Activated naive CD4-positive, alpha-beta T cell treated with anti-CD3 and anti-CD28 coated beads for 36 hours (primary cell): ENCODE results near the gene NLGN4Y. TPM values are rescaled to one million over a fixed set of nuclear protein-coding genes. Genes with fewer than 3 reads are reported as not detected.
"Not testable (repeated sequence)": the region's sequence is repeated elsewhere in the genome, so short reads cannot be mapped to it uniquely, and the experiment has no call there.

ENCODE experiments used
- CTCF ChIA-PET: fragments of 350-600 bp; sonication (Branson Sonifier 250); formaldehyde crosslinking; loops from one replicate; lab custom pipeline; 2021; ENCODE audit warnings: antibody characterized with exemption; lab: Charles Lee
- DNase-seq: peaks from one replicate; pipeline ENCODE4 v3.0.0-alpha.2; 2020
- H3K27ac Mint-ChIP-seq: one replicate; pipeline ENCODE4 v1.8.0; 2021; ENCODE audit warnings: mild to moderate bottlenecking, mixed read lengths
- H3K27me3 Mint-ChIP-seq: one replicate; pipeline ENCODE4 v1.8.0; 2021; ENCODE audit warnings: low read depth, mixed read lengths
- H3K36me3 Mint-ChIP-seq: one replicate; pipeline ENCODE4 v1.8.0; 2021; ENCODE audit warnings: low read depth, mixed read lengths
- H3K4me1 Mint-ChIP-seq: one replicate; pipeline ENCODE4 v1.8.0; 2021; ENCODE audit warnings: low read depth, mixed read lengths
- H3K4me3 Mint-ChIP-seq: one replicate; pipeline ENCODE4 v1.8.0; 2021; ENCODE audit warnings: mild to moderate bottlenecking, moderate library complexity, mixed read lengths
- H3K9me3 Mint-ChIP-seq: one replicate; pipeline ENCODE4 v1.8.0; 2021; ENCODE audit warnings: mixed read lengths
- intact Hi-C: fragments of 100-400 bp; cut with micrococcal nuclease; formaldehyde crosslinking; loops from one replicate; pipeline ENCODE4 v1.15.1; 2023
- total RNA-seq, 2 experiments: library from RNA; stranded (reverse); gene quantifications; one replicate each; pipeline ENCODE4 v1.2.3, GENCODE V29; 2021

Gene NLGN4Y
- total RNA-seq, 2 experiments from 2014 or later: 0.10 to 0.15 TPM

GRCh38 chrY:14822201-14822600, 297.9 kb downstream of the NLGN4Y start:
- no peak overlapping the region for H3K4me3 Mint-ChIP-seq
- CTCF ChIA-PET: no interaction called here
- no peaks in the 10 kb centered on the region for H3K36me3 Mint-ChIP-seq
- no peak overlapping the region for H3K27ac Mint-ChIP-seq
- intact Hi-C loops: no loop called here
- H3K4me1 Mint-ChIP-seq: no peaks in the 10 kb centered on the region
- DNase-seq: no peak
- H3K9me3 Mint-ChIP-seq: no peaks in the 10 kb centered on the region
- H3K27me3 Mint-ChIP-seq: no peaks in the 10 kb centered on the region

GRCh38 chrY:14822906-14823305, 298.6 kb downstream of the NLGN4Y start:
- no peaks in the 10 kb centered on the region for H3K27me3 Mint-ChIP-seq
- no peaks in the 10 kb centered on the region for H3K4me1 Mint-ChIP-seq
- intact Hi-C loops: no loop called here
- H3K27ac Mint-ChIP-seq: no peak overlapping the region
- DNase-seq: no peak
- no peak overlapping the region for H3K4me3 Mint-ChIP-seq
- CTCF ChIA-PET: no interaction called here
- no peaks in the 10 kb centered on the region for H3K36me3 Mint-ChIP-seq
- H3K9me3 Mint-ChIP-seq: no peaks in the 10 kb centered on the region

- Mint-ChIP-seq H3K9me3 (no peaks in the 10 kb centered on the region), H3K36me3 (no peaks in the 10 kb centered on the region), H3K4me3 (no peak overlapping the region), H3K27me3 (no peaks in the 10 kb centered on the region), H3K4me1 (no peaks in the 10 kb centered on the region), H3K27ac (no peak overlapping the region)
- CTCF ChIA-PET: no interaction called here
- DNase-seq: no peak
- intact Hi-C loops: no loop called here
These were observed 300.3 kb downstream of the NLGN4Y start for GRCh38 chrY:14824583-14824982.

GRCh38 chrY:14825728-14826127, 301.4 kb downstream of the NLGN4Y start:
- intact Hi-C loops: no loop called here
- H3K9me3 Mint-ChIP-seq: no peaks in the 10 kb centered on the region
- H3K4me1 Mint-ChIP-seq: no peaks in the 10 kb centered on the region
- CTCF ChIA-PET: no interaction called here
- no peaks in the 10 kb centered on the region for H3K27me3 Mint-ChIP-seq
- no peak overlapping the region for H3K27ac Mint-ChIP-seq
- H3K36me3 Mint-ChIP-seq: no peaks in the 10 kb centered on the region
- H3K4me3 Mint-ChIP-seq: no peak overlapping the region
- DNase-seq: no peak

GRCh38 chrY:14828531-14828930, 304.2 kb downstream of the NLGN4Y start:
- intact Hi-C loops: no loop called here
- H3K4me3 Mint-ChIP-seq: no peak overlapping the region
- no peak overlapping the region for H3K27ac Mint-ChIP-seq
- no peaks in the 10 kb centered on the region for H3K4me1 Mint-ChIP-seq
- H3K9me3 Mint-ChIP-seq: no peaks in the 10 kb centered on the region
- no peaks in the 10 kb centered on the region for H3K36me3 Mint-ChIP-seq
- CTCF ChIA-PET: no interaction called here
- DNase-seq: no peak
- no peaks in the 10 kb centered on the region for H3K27me3 Mint-ChIP-seq

- intact Hi-C loops: no loop called here
- H3K27me3 Mint-ChIP-seq: no peaks in the 10 kb centered on the region
- no peaks in the 10 kb centered on the region for H3K4me1 Mint-ChIP-seq
- H3K4me3 Mint-ChIP-seq: no peak overlapping the region
- no peak for DNase-seq
- CTCF ChIA-PET: no interaction called here
- H3K9me3 Mint-ChIP-seq: no peaks in the 10 kb centered on the region
- no peaks in the 10 kb centered on the region for H3K36me3 Mint-ChIP-seq
- no peak overlapping the region for H3K27ac Mint-ChIP-seq
These were observed 305.1 kb downstream of the NLGN4Y start for GRCh38 chrY:14829366-14829885.

GRCh38 chrY:14834103-14835060, 310.1 kb downstream of the NLGN4Y start:
- Mint-ChIP-seq H3K4me1 (no peaks in the 10 kb centered on the region), H3K27ac (peak overlapping the region; percentile 18), H3K9me3 (peaks cover 1% of the 10 kb centered on the region), H3K27me3 (no peaks in the 10 kb centered on the region), H3K36me3 (no peaks in the 10 kb centered on the region), H3K4me3 (no peak overlapping the region)
- intact Hi-C loops: no loop called here
- CTCF ChIA-PET: no interaction called here
- no peak for DNase-seq

- CTCF ChIA-PET: no interaction called here
- Mint-ChIP-seq H3K36me3 (no peaks in the 10 kb centered on the region), H3K4me1 (no peaks in the 10 kb centered on the region), H3K9me3 (peaks cover 1% of the 10 kb centered on the region), H3K27ac (no peak overlapping the region), H3K27me3 (no peaks in the 10 kb centered on the region), H3K4me3 (no peak overlapping the region)
- DNase-seq: no peak
- intact Hi-C loops: no loop called here
These were observed 313.1 kb downstream of the NLGN4Y start for GRCh38 chrY:14837466-14837865.

- no peaks in the 10 kb centered on the region for H3K36me3 Mint-ChIP-seq
- CTCF ChIA-PET: no interaction called here
- intact Hi-C loops: no loop called here
- no peak overlapping the region for H3K4me3 Mint-ChIP-seq
- no peak for DNase-seq
- H3K27me3 Mint-ChIP-seq: no peaks in the 10 kb centered on the region
- no peaks in the 10 kb centered on the region for H3K9me3 Mint-ChIP-seq
- H3K27ac Mint-ChIP-seq: no peak overlapping the region
- H3K4me1 Mint-ChIP-seq: no peaks in the 10 kb centered on the region
These were observed 326.4 kb downstream of the NLGN4Y start for GRCh38 chrY:14850734-14851133.

- Mint-ChIP-seq H3K27me3 (no peaks in the 10 kb centered on the region), H3K4me1 (no peaks in the 10 kb centered on the region), H3K9me3 (no peaks in the 10 kb centered on the region), H3K27ac (no peak overlapping the region), H3K4me3 (no peak overlapping the region), H3K36me3 (no peaks in the 10 kb centered on the region)
- intact Hi-C loops: no loop called here
- no peak for DNase-seq
- CTCF ChIA-PET: no interaction called here
These were observed 336.1 kb downstream of the NLGN4Y start for GRCh38 chrY:14860448-14860847.

- H3K36me3 Mint-ChIP-seq, intact Hi-C loops, CTCF ChIA-PET, H3K4me3 Mint-ChIP-seq, H3K27ac Mint-ChIP-seq, DNase-seq, H3K4me1 Mint-ChIP-seq, H3K9me3 Mint-ChIP-seq, H3K27me3 Mint-ChIP-seq: not testable (repeated sequence)
These were observed 336.7 kb downstream of the NLGN4Y start for GRCh38 chrY:14861033-14861432.

- Mint-ChIP-seq H3K9me3 (peaks cover 2% of the 10 kb centered on the region), H3K36me3 (no peaks in the 10 kb centered on the region), H3K27ac (no peak overlapping the region), H3K4me1 (no peaks in the 10 kb centered on the region), H3K27me3 (no peaks in the 10 kb centered on the region), H3K4me3 (no peak overlapping the region)
- DNase-seq: no peak
- CTCF ChIA-PET: interaction anchor here (0.6 kb wide), 1 partner anchor 948 kb away, joined by 3 read pairs; no protein-coding TSS in a partner anchor
- intact Hi-C loops: no loop called here
These were observed 347.6 kb downstream of the NLGN4Y start for GRCh38 chrY:14871971-14872370.
